A204.1 (cell line): ENCODE measurements around the gene HSD17B14.

ENCODE experiments used
- FAIRE-seq: peaks from 2 replicates; lab custom pipeline; 2012; peaks lifted over from hg19 to GRCh38; lab: Jason Lieb, UNC

The HSD17B14 gene

DNA sequence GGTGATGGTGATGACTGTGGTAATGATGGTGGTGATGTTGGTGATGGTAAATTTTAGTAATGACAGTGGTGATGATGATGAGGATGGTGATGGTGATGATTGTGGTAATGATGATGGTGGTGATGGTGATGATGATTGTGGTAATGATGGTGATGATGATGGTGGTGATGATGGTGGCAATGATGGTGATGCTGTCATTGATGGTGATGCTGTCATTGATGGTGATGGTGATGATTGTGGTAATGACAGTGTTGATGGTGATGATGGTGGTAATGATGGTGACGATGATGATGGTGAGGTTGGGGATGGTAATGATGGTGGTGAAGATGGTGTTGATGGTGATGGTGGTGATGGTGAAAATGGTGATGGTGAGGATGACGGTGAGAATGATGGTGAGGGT is 13.8 kb downstream of the HSD17B14 start:
- no peak for FAIRE-seq

GRCh38 chr19:48821633-48822032 is 14.7 kb downstream of the HSD17B14 start:
- no peak for FAIRE-seq

GRCh38 chr19:48819366-48819816 is 16.9 kb downstream of the HSD17B14 start:
- FAIRE-seq, result no peak

DNA sequence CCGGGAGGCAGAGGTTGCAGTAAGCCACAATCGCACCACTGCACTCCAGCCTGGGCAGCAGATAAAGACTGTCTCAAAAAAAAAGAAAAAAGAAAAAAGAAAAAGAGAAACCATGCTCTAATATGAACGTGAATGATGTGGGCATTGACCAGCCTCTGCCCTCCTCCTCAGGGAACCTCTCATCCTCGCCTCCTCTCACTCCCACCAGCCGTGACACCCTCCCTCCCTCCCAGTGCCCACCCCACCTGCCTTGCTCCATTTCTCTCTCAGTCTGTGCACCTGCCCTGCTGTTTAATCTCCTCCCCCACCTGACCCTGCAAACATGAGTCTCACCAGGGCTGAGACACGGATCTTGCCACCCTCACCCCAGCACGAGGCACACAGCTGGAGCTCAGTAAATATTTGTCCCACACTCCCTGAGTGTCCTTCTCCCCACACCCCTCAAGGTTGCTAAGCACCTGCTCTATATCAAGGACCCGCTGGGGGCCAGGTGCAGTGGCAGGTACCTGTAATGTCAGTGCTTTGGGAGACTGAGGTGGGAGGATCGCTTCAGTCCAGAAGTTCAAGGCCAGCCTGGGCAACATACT is 18.0 kb downstream of the HSD17B14 start:
- FAIRE-seq, result no peak

GRCh38 chr19:48817585-48818124 is 18.6 kb downstream of the HSD17B14 start:
- no peak for FAIRE-seq

DNA sequence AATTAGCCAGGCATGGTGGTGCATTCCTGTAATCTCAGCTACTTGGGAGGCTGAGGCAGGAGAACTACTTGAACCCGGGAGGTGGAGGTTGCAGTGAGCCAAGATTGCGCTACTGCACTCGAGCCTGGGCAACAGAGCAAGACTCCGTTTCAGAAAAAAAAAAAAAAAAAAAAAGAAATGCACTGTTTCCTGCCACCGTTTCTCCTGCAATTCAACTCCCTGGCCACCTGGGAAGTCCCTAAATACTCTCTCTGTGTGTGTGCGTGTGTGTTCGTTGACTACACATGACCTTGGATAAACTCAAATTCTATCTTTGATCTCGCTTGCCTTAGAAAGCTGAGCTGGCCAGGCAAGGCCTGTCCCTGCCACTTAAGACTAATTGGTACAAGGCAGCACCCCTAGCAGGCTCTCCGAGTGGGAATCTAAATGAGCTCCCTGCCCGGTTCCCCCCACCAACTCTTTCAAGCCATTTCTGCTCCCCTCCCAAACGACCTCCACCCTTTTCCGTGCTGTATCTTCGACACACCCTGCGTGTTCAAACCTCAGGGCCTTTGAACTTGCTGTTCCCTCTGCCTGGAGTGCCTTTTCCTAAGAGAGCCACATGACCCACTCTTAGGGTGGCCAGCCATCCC is 20.3 kb downstream of the HSD17B14 start:
- no peak for FAIRE-seq

- FAIRE-seq, result no peak
Observed at GRCh38 chr19:48814895-48815294, 21.4 kb downstream of the HSD17B14 start.

- FAIRE-seq, result no peak
Observed at GRCh38 chr19:48813123-48813913, 23.0 kb downstream of the HSD17B14 start.

DNA sequence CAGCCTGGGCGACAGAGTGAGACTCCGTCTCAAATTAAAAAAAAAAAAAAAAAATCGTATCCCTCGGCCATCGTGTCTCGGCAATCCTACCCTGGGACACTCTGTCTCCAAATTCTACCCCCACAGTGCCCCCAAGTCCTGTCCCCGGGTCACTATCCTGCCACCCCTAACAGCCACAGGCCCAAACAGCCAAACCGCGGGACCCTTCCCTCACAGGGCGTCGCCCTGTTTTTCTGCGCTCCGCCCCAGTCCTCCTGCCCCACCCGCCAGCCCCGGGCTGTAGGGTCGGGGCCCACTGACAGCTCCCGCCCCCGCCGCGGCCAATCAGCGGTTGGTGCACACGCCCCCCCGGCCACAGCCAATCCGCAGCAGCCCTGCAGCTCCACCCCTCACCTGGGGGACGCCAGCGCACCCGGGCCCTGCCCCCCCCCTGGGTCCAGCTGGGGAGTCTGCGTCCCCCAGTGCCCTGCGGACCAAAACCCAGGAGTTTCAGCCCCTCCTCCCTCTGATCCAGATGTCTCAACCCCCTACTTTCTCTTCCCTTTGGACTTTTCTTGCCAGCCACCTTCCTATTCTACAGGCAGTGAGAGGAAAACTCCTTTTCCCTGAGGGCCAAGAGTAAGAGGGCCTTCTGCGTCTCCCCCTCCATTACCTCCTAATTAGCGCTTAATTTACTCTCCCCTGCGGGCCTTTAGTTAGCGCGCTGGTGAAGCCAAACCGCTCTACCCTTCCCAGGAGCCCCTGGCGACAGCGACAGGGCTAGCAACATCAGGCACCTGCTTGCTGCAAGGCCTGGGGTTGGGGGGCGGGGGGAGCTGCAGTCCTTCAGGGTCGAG is 24.0 kb downstream of the HSD17B14 start:
- FAIRE-seq, result no peak

DNA sequence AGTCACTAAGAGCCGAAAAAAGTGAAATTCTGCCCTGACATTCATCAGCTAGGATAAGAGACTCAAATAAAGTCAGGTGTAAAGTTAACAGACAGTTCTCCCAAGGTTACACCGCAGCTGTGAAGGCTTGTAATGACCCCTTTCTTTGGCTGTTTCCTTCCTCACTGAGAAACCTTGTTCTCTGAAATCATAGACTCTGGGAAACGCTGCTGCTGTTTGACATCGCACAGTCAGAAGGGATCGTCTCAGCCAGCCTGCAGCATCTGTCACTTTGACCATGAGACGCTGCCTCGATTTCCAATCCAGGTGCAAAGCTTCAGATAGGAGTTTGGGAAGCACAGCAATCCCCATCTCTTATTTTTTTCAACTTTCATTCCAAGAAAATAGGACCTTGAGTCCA is 26.1 kb downstream of the HSD17B14 start:
- FAIRE-seq, result no peak

DNA sequence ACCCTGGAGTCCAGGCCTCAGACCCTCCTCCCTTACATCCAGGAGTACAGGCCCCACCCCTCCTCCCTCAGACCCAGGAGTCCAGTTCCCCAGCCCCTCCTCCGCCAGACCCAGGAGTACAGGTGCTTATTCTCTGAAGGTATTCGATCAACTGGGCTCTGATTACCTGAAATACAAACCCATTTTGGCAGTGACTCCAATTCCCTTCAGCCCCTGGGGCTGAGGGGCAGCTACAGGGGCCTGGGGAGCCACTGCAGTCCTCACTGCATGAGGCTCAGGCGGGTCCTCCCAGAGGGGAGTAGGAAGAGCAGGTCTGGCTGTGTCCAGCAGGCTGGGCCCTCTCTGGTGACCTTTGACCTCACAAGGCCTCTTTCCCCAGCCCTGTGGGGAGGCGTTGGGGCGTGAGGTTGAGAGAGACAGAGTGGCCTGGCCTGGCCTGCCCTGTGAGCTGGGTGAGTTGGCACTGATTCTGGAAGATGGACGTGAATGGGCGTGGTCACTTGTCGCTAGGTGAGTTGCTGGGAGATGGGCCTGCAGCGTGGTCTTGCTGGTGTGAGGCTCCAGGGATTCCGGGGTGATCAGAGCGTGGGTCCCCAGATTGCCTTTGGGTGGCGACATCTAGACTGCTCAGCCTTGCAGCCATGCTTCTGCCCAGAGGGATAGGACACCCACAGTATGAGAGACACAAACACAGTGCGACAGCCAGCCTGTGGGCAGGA is 28.5 kb downstream of the HSD17B14 start:
- FAIRE-seq, result no peak

GRCh38 chr19:48806818-48807589 is 29.3 kb downstream of the HSD17B14 start:
- no peak for FAIRE-seq

GRCh38 chr19:48806518-48806817 is 29.8 kb downstream of the HSD17B14 start:
- no peak for FAIRE-seq

- FAIRE-seq, result no peak
Observed at GRCh38 chr19:48805452-48805851, 30.8 kb downstream of the HSD17B14 start.

GRCh38 chr19:48804496-48804895 is 31.8 kb downstream of the HSD17B14 start:
- no peak for FAIRE-seq

- FAIRE-seq, result no peak
Observed at GRCh38 chr19:48802623-48803022, 33.7 kb downstream of the HSD17B14 start.

- FAIRE-seq, result no peak
Observed at GRCh38 chr19:48799358-48800300, 36.7 kb downstream of the HSD17B14 start.

- FAIRE-seq, result no peak
Observed at GRCh38 chr19:48798937-48799336, 37.4 kb downstream of the HSD17B14 start.

DNA sequence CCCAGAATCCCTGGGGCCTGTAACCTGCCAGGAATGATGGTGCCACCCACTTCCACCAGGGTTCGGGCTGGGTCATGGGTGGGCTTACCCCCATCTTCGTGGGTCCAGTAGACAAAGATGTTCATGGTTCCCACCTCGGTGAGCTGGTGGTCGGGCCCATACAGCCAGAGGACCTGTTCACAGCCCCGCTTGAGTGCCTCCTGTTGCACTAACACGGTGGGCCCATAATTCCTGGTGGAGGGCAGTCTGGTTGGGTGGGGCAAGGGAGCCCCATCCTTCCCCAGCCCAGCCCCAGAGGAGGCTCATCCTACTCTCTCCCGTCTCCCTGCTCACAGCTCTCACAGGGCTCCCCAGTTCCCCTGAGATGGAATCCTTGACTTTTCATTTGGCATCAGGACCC is 39.2 kb downstream of the HSD17B14 start:
- FAIRE-seq, result no peak
